NCI-H345 (cell line): ENCODE measurements around the gene PRKCE.

Source experiments
- DNase-seq: peaks from one replicate; lab custom pipeline; 2025; lab: John Stamatoyannopoulos, UW

PRKCE gene

GRCh38 chr2:45809205-45809604, 157.7 kb downstream of the PRKCE start:
- no peak for DNase-seq

- no peak for DNase-seq
Observed at GRCh38 chr2:45812011-45812500, 160.6 kb downstream of the PRKCE start.

- no peak for DNase-seq
Observed at GRCh38 chr2:45813003-45813941, 161.8 kb downstream of the PRKCE start.

GRCh38 chr2:45814488-45814887, 163.0 kb downstream of the PRKCE start:
- DNase-seq = no peak

- DNase-seq = peak; percentile 17
Observed at GRCh38 chr2:45814951-45815621, 163.6 kb downstream of the PRKCE start.

- DNase-seq = no peak
Observed at GRCh38 chr2:45816272-45816671, 164.8 kb downstream of the PRKCE start.

GRCh38 chr2:45818591-45818990, 167.1 kb downstream of the PRKCE start:
- peak; percentile 22 for DNase-seq

GRCh38 chr2:45820048-45820447, 168.6 kb downstream of the PRKCE start:
- DNase-seq = no peak

GRCh38 chr2:45821558-45822271, 170.2 kb downstream of the PRKCE start:
- DNase-seq = peak; percentile 41

GRCh38 chr2:45822272-45822630, 170.8 kb downstream of the PRKCE start:
- DNase-seq = no peak

GRCh38 chr2:45823723-45824206, 172.3 kb downstream of the PRKCE start:
- DNase-seq = peak; percentile 80

GRCh38 chr2:45825001-45825651, 173.7 kb downstream of the PRKCE start:
- DNase-seq = no peak

GRCh38 chr2:45826460-45826859, 175.0 kb downstream of the PRKCE start:
- no peak for DNase-seq

- no peak for DNase-seq
Observed at GRCh38 chr2:45826884-45827635, 175.6 kb downstream of the PRKCE start.

- DNase-seq = no peak
Observed at GRCh38 chr2:45830322-45830721, 178.8 kb downstream of the PRKCE start.

- no peak for DNase-seq
Observed at GRCh38 chr2:45833301-45833967, 182.0 kb downstream of the PRKCE start.

GRCh38 chr2:45833968-45834344, 182.5 kb downstream of the PRKCE start:
- no peak for DNase-seq

GRCh38 chr2:45834372-45834771, 182.9 kb downstream of the PRKCE start:
- no peak for DNase-seq

- DNase-seq = no peak
Observed at GRCh38 chr2:45834858-45835257, 183.4 kb downstream of the PRKCE start.

- DNase-seq = peak; percentile 15
Observed at GRCh38 chr2:45836316-45836715, 184.8 kb downstream of the PRKCE start.

GRCh38 chr2:45836740-45837139, 185.3 kb downstream of the PRKCE start:
- no peak for DNase-seq
